GM12891 (cell line): ENCODE results near the gene PIGM.

Source experiments
- PAX5 ChIP-seq: IDR thresholded peaks from 2 replicates; pipeline ENCODE4 v1.6.1; 2011; ENCODE audit warnings: low read length, moderate library complexity, mild to moderate bottlenecking; ENCODE audit not compliant: insufficient read depth, severe bottlenecking
- POLR2A ChIP-seq: IDR thresholded peaks from 2 replicates; pipeline ENCODE4 v1.6.1; 2011; ENCODE audit warnings: low read depth, low read length, control low read depth
- POLR2AphosphoS5 ChIP-seq: IDR thresholded peaks from 2 replicates; pipeline ENCODE4 v1.6.1; 2011; ENCODE audit warnings: low read depth, low read length, control low read depth
- POU2F2 ChIP-seq: IDR thresholded peaks from 2 replicates; pipeline ENCODE4 v1.6.1; 2011; ENCODE audit warnings: low read depth, mild to moderate bottlenecking, control low read depth, low read length, moderate library complexity
- TAF1 ChIP-seq: IDR thresholded peaks from 2 replicates; pipeline ENCODE4 v1.6.1; 2011; ENCODE audit warnings: low read depth, low read length, control low read depth

GRCh38 chr1:160058087-160058486 lies 26.3 kb upstream of the PIGM start:
- TF ChIP-seq POLR2A (no peak), POLR2AphosphoS5 (no peak), TAF1 (no peak), POU2F2 (no peak), PAX5 (no peak)
